GM13977 (cell line): Measurements from ENCODE around the gene LGALS9.

Source experiments
- DNase-seq: peaks from one replicate; pipeline ENCODE4 v3.0.0; 2012; ENCODE audit warnings: low spot score
- CTCF ChIP-seq: IDR thresholded peaks from 2 replicates; pipeline ENCODE4 v1.5.1; 2012; ENCODE audit warnings: mild to moderate bottlenecking, control low read depth; ENCODE audit not compliant: insufficient read depth; ENCODE audit errors: extremely low read depth, missing control alignments
- in situ Hi-C: fragments of 300-500 bp; cut with MboI; formaldehyde crosslinking; loops from one replicate; pipeline ENCODE4 v1.12.0; 2022; ENCODE audit warnings: low sequenced_read_pairs, low pct_unique_long_range_greater_than_20kb, mixed read lengths, inconsistent platforms; ENCODE audit not compliant: unreplicated experiment

Gene LGALS9

GRCh38 chr17:27630607-27631410 is at the start of gene LGALS9:
Gene LGALS9, plus strand, starts transcription at chr17:27631188. Its CDS starts 78 bp downstream, at chr17:27631266.
- in situ Hi-C loops, result no loop called here
- DNase-seq, result peak; percentile 67
- TF ChIP-seq CTCF, result no peak

GRCh38 chr17:27582696-27583095 is 48.3 kb upstream of the LGALS9 start:
- in situ Hi-C loops, result no loop called here
- DNase-seq, result no peak
- no peak for TF ChIP-seq CTCF

- in situ Hi-C loops, result no loop called here
- no peak for TF ChIP-seq CTCF
- peak; percentile 66 for DNase-seq
These were observed 45.8 kb upstream of the LGALS9 start for GRCh38 chr17:27585153-27585681.

- in situ Hi-C loops, result no loop called here
These were observed 45.2 kb upstream of the LGALS9 start for GRCh38 chr17:27585792-27586191.

GRCh38 chr17:27586203-27586721 is 44.7 kb upstream of the LGALS9 start:
- no peak for TF ChIP-seq CTCF
- in situ Hi-C loops, result no loop called here
- DNase-seq, result no peak

More at GRCh38 chr17:27585792-27586191, 45.2 kb upstream of the LGALS9 start:
- DNase-seq, result no peak
- TF ChIP-seq CTCF, result no peak

GRCh38 chr17:27588354-27588753 is 42.6 kb upstream of the LGALS9 start:
- DNase-seq, result no peak
- in situ Hi-C loops, result no loop called here
- TF ChIP-seq CTCF, result no peak
